GM12892 (cell line): ENCODE data around the gene NEK10.

Experiments used
- POLR2A ChIP-seq: IDR thresholded peaks from 2 replicates; pipeline ENCODE4 v1.6.1; 2011; ENCODE audit warnings: low read depth, low read length, control low read depth
- POLR2AphosphoS5 ChIP-seq: IDR thresholded peaks from 2 replicates; pipeline ENCODE4 v1.6.1; 2011; ENCODE audit warnings: low read depth, low read length, control low read depth
- TAF1 ChIP-seq: IDR thresholded peaks from 2 replicates; pipeline ENCODE4 v1.6.1; 2011; ENCODE audit warnings: low read depth, mild to moderate bottlenecking, control low read depth, low read length, borderline replicate concordance

DNA sequence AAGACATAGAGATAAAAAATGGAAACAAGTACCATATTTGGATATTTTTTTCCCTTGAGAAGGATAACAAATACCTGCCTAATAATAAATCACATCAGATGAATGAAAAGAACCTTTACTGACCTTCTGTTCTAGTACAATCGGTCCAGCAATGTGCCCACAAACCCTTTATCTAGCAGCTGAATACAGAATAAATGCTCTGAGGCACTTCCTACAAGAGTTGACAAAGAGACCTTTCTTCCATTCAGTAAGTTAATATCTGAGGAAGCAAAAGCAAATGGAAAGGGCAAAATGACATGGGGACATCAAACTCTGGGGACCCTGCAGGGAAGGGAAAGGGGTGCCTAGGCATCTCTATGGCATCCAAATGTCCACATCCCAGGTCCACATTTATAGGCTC, 115.8 kb downstream of the NEK10 start:
- no peak for TF ChIP-seq POLR2A
- no peak for TF ChIP-seq POLR2AphosphoS5
- no peak for TF ChIP-seq TAF1
